Measurements from ENCODE around the gene DTNB.

GRCh38 chr2:25402477-25402876 lies 270.9 kb downstream of the DTNB start:
- TF ChIP-seq CTCF (IDR thresholded peaks at IDR 0.05) (no peak), NRF1 (IDR thresholded peaks at IDR 0.05; ENCODE audit: low read depth, low read length) (no peak), NFIC (IDR thresholded peaks at IDR 0.05; ENCODE audit: borderline replicate concordance) (no peak), USF1 (IDR thresholded peaks at IDR 0.05; ENCODE audit: borderline replicate concordance, low read depth) (no peak), IRF3 (IDR thresholded peaks at IDR 0.05; ENCODE audit: low read depth, low read length) (no peak), SMC3 (IDR thresholded peaks at IDR 0.05; ENCODE audit: low read depth, low read length) (no peak), SIN3A (IDR thresholded peaks at IDR 0.05; ENCODE audit: borderline replicate concordance, low read depth, low read length) (no peak), FOXJ3 (CRISPR knock-in tag; IDR thresholded peaks at IDR 0.05) (no peak), ZBTB33 (IDR thresholded peaks at IDR 0.05; ENCODE audit: borderline replicate concordance, low read depth) (no peak), PBX3 (IDR thresholded peaks at IDR 0.05) (no peak)

Measured in SK-N-SH (cell line).